K562 treated with DMSO at 1 percent for 12 hours (cell line): ENCODE data around the gene GDF15. TPM values are rescaled to one million over a fixed set of nuclear protein-coding genes. Genes with fewer than 3 reads are reported as not detected.

Experiments
- total RNA-seq: library from RNA; unstranded; fragments of 300-600 nt; gene quantifications from 2 replicates; pipeline ENCODE4 v1.2.3, GENCODE V29; 2022; ENCODE audit not compliant: insufficient read depth

GDF15 gene, protein sequence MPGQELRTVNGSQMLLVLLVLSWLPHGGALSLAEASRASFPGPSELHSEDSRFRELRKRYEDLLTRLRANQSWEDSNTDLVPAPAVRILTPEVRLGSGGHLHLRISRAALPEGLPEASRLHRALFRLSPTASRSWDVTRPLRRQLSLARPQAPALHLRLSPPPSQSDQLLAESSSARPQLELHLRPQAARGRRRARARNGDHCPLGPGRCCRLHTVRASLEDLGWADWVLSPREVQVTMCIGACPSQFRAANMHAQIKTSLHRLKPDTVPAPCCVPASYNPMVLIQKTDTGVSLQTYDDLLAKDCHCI
- 360 and 415 TPM in 2 replicates for total RNA-seq

DNA sequence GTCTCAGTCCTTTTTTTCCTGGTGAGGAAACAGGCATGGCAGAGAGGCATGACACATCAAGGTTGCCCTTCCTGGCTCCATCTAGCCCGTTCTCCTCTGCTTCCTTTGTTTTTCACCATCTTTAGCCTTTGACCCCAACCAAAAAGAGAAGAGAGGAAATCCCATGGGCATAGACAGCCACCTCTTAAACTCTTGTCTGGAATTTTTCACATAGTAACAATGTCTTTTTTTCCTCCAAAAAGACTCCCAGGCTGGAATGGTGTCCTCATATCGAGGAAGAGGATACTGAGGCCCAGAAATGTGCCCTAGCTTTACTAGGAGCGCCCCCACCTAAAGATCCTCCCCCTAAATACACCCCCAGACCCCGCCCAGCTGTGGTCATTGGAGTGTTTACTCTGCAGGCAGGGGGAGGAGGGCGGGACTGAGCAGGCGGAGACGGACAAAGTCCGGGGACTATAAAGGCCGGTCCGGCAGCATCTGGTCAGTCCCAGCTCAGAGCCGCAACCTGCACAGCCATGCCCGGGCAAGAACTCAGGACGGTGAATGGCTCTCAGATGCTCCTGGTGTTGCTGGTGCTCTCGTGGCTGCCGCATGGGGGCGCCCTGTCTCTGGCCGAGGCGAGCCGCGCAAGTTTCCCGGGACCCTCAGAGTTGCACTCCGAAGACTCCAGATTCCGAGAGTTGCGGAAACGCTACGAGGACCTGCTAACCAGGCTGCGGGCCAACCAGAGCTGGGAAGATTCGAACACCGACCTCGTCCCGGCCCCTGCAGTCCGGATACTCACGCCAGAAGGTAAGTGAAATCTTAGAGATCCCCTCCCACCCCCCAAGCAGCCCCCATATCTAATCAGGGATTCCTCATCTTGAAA lies at the start of gene GDF15:
GDF15 (plus strand) TSS at position 484 of the 868 bp plus-strand sequence; CDS start at position 516, 32 bp downstream.

DNA sequence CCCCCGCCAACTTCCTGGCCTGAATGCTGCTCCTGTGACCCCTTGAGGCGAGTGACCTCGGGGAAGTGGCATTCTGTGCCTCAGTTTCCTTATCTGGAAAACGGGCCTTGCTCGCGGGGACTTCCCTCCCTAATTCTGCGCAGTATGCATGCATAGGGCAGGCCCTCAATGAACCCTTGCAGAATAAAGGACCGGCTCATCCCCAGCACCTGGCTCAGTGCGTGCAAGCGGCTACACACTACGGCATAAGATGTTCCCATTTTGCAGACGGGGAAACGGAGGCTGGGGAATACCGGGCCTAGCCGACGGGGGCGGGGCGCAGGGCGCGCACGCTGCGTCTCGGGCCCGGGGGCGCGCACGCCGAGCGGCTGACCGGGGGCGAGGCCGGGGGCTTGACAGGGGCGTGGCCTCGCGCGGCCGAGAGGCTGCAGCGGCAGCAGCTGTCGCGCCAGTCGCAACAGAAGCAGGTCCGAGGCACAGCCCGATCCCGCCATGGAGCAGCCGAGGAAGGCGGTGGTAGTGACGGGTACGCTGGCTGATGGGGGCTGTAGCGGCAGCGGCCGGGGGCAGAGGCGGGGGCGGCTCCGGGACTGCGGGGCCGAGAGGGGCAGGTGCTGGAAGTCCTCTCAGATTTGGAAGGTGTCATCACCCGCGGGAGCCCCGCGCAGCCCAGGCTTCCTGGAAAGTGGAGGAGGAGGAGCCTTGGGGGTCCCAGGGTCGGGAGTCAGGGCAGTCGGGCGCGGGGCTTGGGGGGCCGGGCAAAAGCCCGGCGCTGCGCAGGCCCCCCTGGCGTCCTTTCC lies 45.6 kb upstream of the GDF15 start, which contains the start of gene PGPEP1:
PGPEP1 (plus strand) TSS at position 409 of the 800 bp plus-strand sequence; CDS start at position 493, 84 bp downstream.

DNA sequence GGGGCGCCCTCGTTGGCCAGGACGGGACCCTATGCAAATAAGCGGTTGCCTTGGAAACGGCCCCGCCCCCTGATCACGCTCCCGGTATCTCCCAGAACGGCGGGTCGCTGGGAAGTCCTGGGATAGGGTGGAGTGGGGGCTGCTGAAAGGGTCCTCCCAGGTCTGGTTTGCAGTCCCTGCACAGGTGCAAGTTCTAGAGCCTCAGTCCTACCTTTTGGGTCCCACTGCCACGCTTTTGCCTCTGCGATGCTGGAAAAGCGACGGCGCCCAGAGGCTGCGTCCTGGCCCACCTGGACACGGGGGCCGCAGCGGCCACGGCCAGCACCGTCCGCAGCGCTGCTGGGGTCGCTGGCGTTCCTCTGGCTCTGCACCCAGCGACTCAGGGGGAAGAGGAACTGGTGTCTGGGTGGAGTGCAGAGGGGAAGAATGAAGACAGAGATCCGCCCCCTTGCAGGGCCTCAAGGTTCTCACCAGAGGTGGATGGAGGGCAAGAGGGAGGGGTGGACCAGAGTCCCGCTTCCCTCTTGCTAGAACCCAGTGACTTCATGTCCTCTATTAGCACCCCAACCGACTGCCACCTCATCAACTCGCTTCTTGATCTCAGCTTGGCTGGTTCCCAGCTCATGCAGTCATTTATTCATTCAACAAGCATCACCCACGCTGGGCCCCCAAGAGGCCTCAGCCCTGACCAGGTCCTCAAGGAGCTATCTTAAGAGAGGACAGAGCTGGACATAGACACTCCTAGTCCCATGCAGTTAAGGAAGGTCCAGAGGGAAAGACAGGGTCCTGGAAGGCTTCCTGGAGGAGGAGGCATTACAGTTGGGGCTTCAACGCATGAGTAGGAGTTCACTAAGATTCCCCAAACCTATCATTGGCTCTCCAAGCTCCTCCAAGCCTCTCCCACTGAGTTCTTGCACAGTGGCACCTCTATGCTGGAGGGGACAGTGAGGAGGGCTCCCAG lies 11.6 kb downstream of the GDF15 start, which contains the start of gene LRRC25:
LRRC25 (minus strand) TSS at position 381 of the 961 bp plus-strand sequence. CDS start 659 bp downstream, outside the sequence.

DNA sequence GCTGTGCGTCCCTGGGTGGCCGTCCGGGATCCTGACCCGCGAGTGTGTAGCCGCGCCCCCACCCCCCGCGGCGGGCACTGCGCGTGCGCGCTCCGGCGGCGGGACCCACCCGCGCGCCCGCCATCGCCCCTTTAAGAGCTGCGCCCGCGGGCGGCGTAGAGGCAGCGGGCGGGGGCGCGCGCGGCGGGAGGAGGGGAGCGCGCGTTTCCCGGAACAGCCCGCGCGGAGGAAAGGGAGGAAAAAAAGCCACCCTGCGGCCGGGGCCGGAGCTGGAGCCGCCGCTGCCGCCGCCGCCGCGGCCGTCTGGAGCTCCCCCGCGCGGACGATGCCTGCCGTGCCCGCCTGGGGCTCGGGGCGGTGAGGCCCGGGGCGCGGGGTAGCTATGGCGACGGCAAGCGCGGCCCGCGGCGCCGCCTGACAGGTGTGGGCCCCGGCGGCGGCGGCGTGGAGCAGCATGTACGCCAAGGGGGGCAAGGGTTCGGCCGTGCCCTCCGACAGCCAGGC lies 33.3 kb downstream of the GDF15 start, which contains the start of gene SSBP4:
SSBP4 (plus strand) TSS at position 204 of the 504 bp plus-strand sequence; CDS start at position 455, 251 bp downstream.

DNA sequence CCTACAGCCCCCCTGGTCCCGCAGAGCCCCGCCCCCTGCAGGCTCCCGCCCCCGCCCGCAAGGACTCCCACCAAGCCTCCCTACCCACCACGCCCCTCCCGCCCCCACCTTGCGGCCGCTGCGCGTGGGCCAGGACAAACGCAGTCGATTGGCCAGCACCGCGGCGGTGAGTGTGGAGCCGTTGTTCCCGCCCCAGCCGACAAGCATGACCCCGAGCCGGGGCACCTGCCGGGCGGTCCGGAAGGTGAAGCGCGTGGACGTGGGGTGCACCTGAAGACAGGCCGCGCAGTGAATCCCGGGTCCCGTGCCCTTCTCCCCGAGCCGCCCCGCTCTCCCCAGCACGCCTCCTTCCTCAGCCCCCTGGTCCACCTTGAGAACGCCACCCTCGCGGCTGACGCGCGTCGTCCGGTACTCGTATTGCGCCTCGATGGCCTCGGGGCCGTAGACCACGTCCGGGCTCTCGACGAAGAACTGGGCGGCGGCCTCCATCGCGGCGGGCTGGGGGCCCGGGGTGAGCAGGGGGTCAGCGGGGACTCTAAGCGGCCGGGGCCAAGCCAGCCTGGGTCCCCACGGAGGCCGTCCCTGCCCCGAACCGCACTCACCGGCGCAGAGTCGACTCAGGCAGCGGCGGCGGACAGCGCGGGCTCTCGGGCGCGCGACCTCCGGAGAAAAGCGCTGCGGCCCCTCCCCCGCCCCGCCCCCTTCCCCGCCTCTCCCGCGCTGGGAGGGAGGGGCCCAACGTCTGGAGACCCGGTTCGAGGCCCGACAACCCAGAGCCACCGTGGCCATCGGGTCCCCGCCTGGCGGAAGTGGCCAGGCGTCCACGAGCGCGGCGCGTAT lies 51.8 kb downstream of the GDF15 start, which contains the start of gene ISYNA1:
ISYNA1 (minus strand) TSS at position 643 of the 840 bp plus-strand sequence; CDS start at position 489, 154 bp downstream.

Other genes with a start within 250 kb of the GDF15 start
- 5.0 and 19.5 TPM in 2 replicates for gene PIK3R2, start 233.0 kb upstream of the GDF15 start, total RNA-seq
- 92.4 and 92.6 TPM in 2 replicates for gene IFI30, start 212.3 kb upstream of the GDF15 start, total RNA-seq
- 46.3 and 49.7 TPM in 2 replicates for gene MPV17L2, start 192.9 kb upstream of the GDF15 start, total RNA-seq
- 1.8 and 3.7 TPM in 2 replicates for gene RAB3A, start 182.1 kb upstream of the GDF15 start, total RNA-seq
- not detected in 2 replicates for gene PDE4C, start 159.7 kb upstream of the GDF15 start, total RNA-seq
- gene IQCN, start 111.7 kb upstream of the GDF15 start, total RNA-seq: 1.1 and 1.6 TPM in 2 replicates
- 223 and 258 TPM in 2 replicates for gene JUND, start 104.5 kb upstream of the GDF15 start, total RNA-seq
- gene LSM4, start 63.1 kb upstream of the GDF15 start, total RNA-seq: 274 and 320 TPM in 2 replicates
- gene PGPEP1, start 45.6 kb upstream of the GDF15 start, total RNA-seq: 29.5 and 31.0 TPM in 2 replicates
- 3.1 and 3.3 TPM in 2 replicates for gene LRRC25, start 11.5 kb downstream of the GDF15 start, total RNA-seq
- 103 and 117 TPM in 2 replicates for gene SSBP4, start 33.2 kb downstream of the GDF15 start, total RNA-seq
- gene ISYNA1, start 52.0 kb downstream of the GDF15 start, total RNA-seq: 221 and 238 TPM in 2 replicates
- 8.9 and 15.6 TPM in 2 replicates for gene ELL, start 135.9 kb downstream of the GDF15 start, total RNA-seq
- gene FKBP8, start 157.4 kb downstream of the GDF15 start, total RNA-seq: 233 and 342 TPM in 2 replicates
- 129 and 146 TPM in 2 replicates for gene KXD1, start 171.7 kb downstream of the GDF15 start, total RNA-seq
- gene UBA52, start 185.7 kb downstream of the GDF15 start, total RNA-seq: 2,712 and 3,383 TPM in 2 replicates
- gene REX1BD, start 202.6 kb downstream of the GDF15 start, total RNA-seq: 74.6 and 112 TPM in 2 replicates
- gene CRLF1, start 220.6 kb downstream of the GDF15 start, total RNA-seq: 3.0 and 3.1 TPM in 2 replicates
- gene TMEM59L, start 226.7 kb downstream of the GDF15 start, total RNA-seq: 0.74 TPM in 1 of 2 replicates, not detected in the other